HEK293 (cell line): Measurements from ENCODE around the gene IKZF1.

Experiments
- CTCF ChIA-PET: fragments of 350-600 bp; formaldehyde crosslinking; extraction: SDS; loops from one replicate; lab custom pipeline; 2021; ENCODE audit warnings: antibody characterized with exemption; lab: Yijun Ruan, JAX
- POLR2A ChIA-PET: fragments of 300-600 bp; formaldehyde crosslinking; extraction: SDS; loops from one replicate; lab custom pipeline; 2020; ENCODE audit warnings: antibody characterized with exemption, inconsistent platforms; lab: Yijun Ruan, JAX
- H3K27ac ChIP-seq: fragments of 200-500 bp; sonication (Bioruptor generic); 2 replicates; pipeline ENCODE4 v1.5.1; 2014; ENCODE audit warnings: low read depth, low read length, control low read depth, inconsistent platforms; ENCODE audit errors: extremely low read depth
- H3K36me3 ChIP-seq, 2 experiments: fragments of 200-500 bp in 1 of 2; sonication (Bioruptor generic) in 1 of 2; 1 replicate in 1 of 2; 2 replicates in 1 of 2; pipeline ENCODE4 v1.5.1; 2014 to 2017; ENCODE audit warnings: inconsistent platforms in 2 of 2, low read length in 2 of 2; ENCODE audit not compliant: control insufficient read depth in 2 of 2, insufficient read depth in 1 of 2
- H3K4me1 ChIP-seq: fragments of 200-500 bp; sonication (Bioruptor generic); 2 replicates; pipeline ENCODE4 v1.5.1; 2014; ENCODE audit warnings: mild to moderate bottlenecking, low read length, inconsistent platforms; ENCODE audit not compliant: control insufficient read depth, insufficient read depth
- H3K4me3 ChIP-seq: 2 replicates; pipeline ENCODE4 v1.5.1; 2011; ENCODE audit warnings: low read depth, mild to moderate bottlenecking, control low read depth, low read length, moderate library complexity
- H3K9me3 ChIP-seq: fragments of 200-500 bp; sonication (Bioruptor generic); 2 replicates; pipeline ENCODE4 v1.5.1; 2014; ENCODE audit warnings: low read depth, low read length, inconsistent platforms; ENCODE audit not compliant: control insufficient read depth, insufficient read depth
- AEBP2 ChIP-seq: fragments of 450-650 bp; formaldehyde crosslinking; IDR thresholded peaks from 2 replicates; pipeline ENCODE4 v1.5.1; 2016; ENCODE audit warnings: missing biosample characterization, missing genetic modification characterization, borderline replicate concordance
- EGR2 ChIP-seq: fragments of 450-650 bp; formaldehyde crosslinking; IDR thresholded peaks from 2 replicates; pipeline ENCODE4 v1.5.1; 2016; ENCODE audit warnings: low read depth, missing biosample characterization, missing genetic modification characterization
- KLF10 ChIP-seq: fragments of 450-650 bp; IDR thresholded peaks from 2 replicates; pipeline ENCODE4 v1.5.1; 2018; ENCODE audit warnings: missing biosample characterization, mild to moderate bottlenecking, missing genetic modification characterization
- REPIN1 ChIP-seq: fragments of 450-650 bp; formaldehyde crosslinking; IDR thresholded peaks from 2 replicates; pipeline ENCODE4 v1.5.1; 2017; ENCODE audit warnings: missing biosample characterization, missing genetic modification characterization, low read depth
- TRIM28 ChIP-seq: IDR thresholded peaks from 2 replicates; pipeline ENCODE4 v1.6.1; 2011; ENCODE audit warnings: low read length, control low read depth, borderline replicate concordance
- WT1 ChIP-seq: fragments of 450-650 bp; formaldehyde crosslinking; IDR thresholded peaks from 2 replicates; pipeline ENCODE4 v1.5.1; 2016; ENCODE audit warnings: missing biosample characterization, missing genetic modification characterization
- ZBTB48 ChIP-seq: fragments of 450-650 bp; formaldehyde crosslinking; IDR thresholded peaks from 2 replicates; pipeline ENCODE4 v1.5.1; 2016; ENCODE audit warnings: missing biosample characterization, missing genetic modification characterization
- ZBTB7A ChIP-seq: fragments of 450-650 bp; formaldehyde crosslinking; IDR thresholded peaks from 2 replicates; pipeline ENCODE4 v1.5.1; 2016; ENCODE audit warnings: low read depth, missing biosample characterization, missing genetic modification characterization
- ZFP37 ChIP-seq: fragments of 450-650 bp; formaldehyde crosslinking; IDR thresholded peaks from 2 replicates; pipeline ENCODE4 v1.5.1; 2016; ENCODE audit warnings: missing biosample characterization, missing genetic modification characterization
- ZIC2 ChIP-seq: fragments of 450-650 bp; formaldehyde crosslinking; IDR thresholded peaks from 2 replicates; pipeline ENCODE4 v1.5.1; 2016; ENCODE audit warnings: missing biosample characterization, missing genetic modification characterization
- ZNF24 ChIP-seq: fragments of 450-650 bp; formaldehyde crosslinking; IDR thresholded peaks from 2 replicates; pipeline ENCODE4 v1.5.1; 2016; ENCODE audit warnings: missing biosample characterization, missing genetic modification characterization
- ZNF341 ChIP-seq: fragments of 450-650 bp; formaldehyde crosslinking; IDR thresholded peaks from 2 replicates; pipeline ENCODE4; 2016; ENCODE audit warnings: low read depth, missing biosample characterization, missing genetic modification characterization
- ZNF416 ChIP-seq: fragments of 450-650 bp; formaldehyde crosslinking; IDR thresholded peaks from 2 replicates; pipeline ENCODE4 v1.5.1; 2016; ENCODE audit warnings: missing biosample characterization, missing genetic modification characterization
- ZNF426 ChIP-seq: fragments of 450-650 bp; formaldehyde crosslinking; IDR thresholded peaks from 2 replicates; pipeline ENCODE4 v1.5.1; 2017; ENCODE audit warnings: missing biosample characterization, missing genetic modification characterization, mild to moderate bottlenecking, inconsistent platforms, moderate library complexity
- ZNF488 ChIP-seq: fragments of 450-650 bp; formaldehyde crosslinking; IDR thresholded peaks from 2 replicates; pipeline ENCODE4 v1.5.1; 2016; ENCODE audit warnings: missing biosample characterization, missing genetic modification characterization
- ZNF513 ChIP-seq: fragments of 450-650 bp; IDR thresholded peaks from 2 replicates; pipeline ENCODE4 v1.5.1; 2018; ENCODE audit warnings: missing biosample characterization, missing genetic modification characterization
- ZNF548 ChIP-seq: fragments of 450-650 bp; formaldehyde crosslinking; IDR thresholded peaks from 2 replicates; pipeline ENCODE4 v1.5.1; 2016; ENCODE audit warnings: missing biosample characterization, missing genetic modification characterization
- ZNF623 ChIP-seq: fragments of 450-650 bp; formaldehyde crosslinking; IDR thresholded peaks from 2 replicates; pipeline ENCODE4 v1.5.1; 2016; ENCODE audit warnings: missing biosample characterization, missing genetic modification characterization
- ZNF629 ChIP-seq: fragments of 450-650 bp; formaldehyde crosslinking; IDR thresholded peaks from 2 replicates; pipeline ENCODE4 v1.5.1; 2017; ENCODE audit warnings: missing biosample characterization, missing genetic modification characterization
- ZNF658 ChIP-seq: fragments of 450-650 bp; formaldehyde crosslinking; IDR thresholded peaks from 2 replicates; pipeline ENCODE4; 2016; ENCODE audit warnings: missing biosample characterization, missing genetic modification characterization
- ZNF670 ChIP-seq: fragments of 450-650 bp; formaldehyde crosslinking; IDR thresholded peaks from 2 replicates; pipeline ENCODE4 v1.5.1; 2016; ENCODE audit warnings: missing biosample characterization, missing genetic modification characterization, low read depth
- ZNF701 ChIP-seq: fragments of 450-650 bp; formaldehyde crosslinking; IDR thresholded peaks from 2 replicates; pipeline ENCODE4 v1.5.1; 2016; ENCODE audit warnings: missing biosample characterization, missing genetic modification characterization
- ZNF747 ChIP-seq: fragments of 450-650 bp; formaldehyde crosslinking; IDR thresholded peaks from 2 replicates; pipeline ENCODE4 v1.5.1; 2016; ENCODE audit warnings: missing biosample characterization, missing genetic modification characterization
- ZNF768 ChIP-seq: fragments of 450-650 bp; formaldehyde crosslinking; IDR thresholded peaks from 2 replicates; pipeline ENCODE4 v1.5.1; 2018; ENCODE audit warnings: missing biosample characterization, mild to moderate bottlenecking, missing genetic modification characterization
- ZNF792 ChIP-seq: fragments of 450-650 bp; formaldehyde crosslinking; IDR thresholded peaks from 2 replicates; pipeline ENCODE4 v1.5.1; 2016; ENCODE audit warnings: missing biosample characterization, missing genetic modification characterization
- ZNF843 ChIP-seq: fragments of 450-650 bp; formaldehyde crosslinking; IDR thresholded peaks from 2 replicates; pipeline ENCODE4 v1.5.1; 2016; ENCODE audit warnings: missing biosample characterization, missing genetic modification characterization
- ZSCAN16 ChIP-seq: fragments of 450-650 bp; formaldehyde crosslinking; IDR thresholded peaks from 2 replicates; pipeline ENCODE4 v1.5.1; 2016; ENCODE audit warnings: missing biosample characterization, missing genetic modification characterization
- ZSCAN30 ChIP-seq: fragments of 450-650 bp; IDR thresholded peaks from 2 replicates; pipeline ENCODE4 v1.5.1; 2018; ENCODE audit warnings: missing biosample characterization, mild to moderate bottlenecking, missing genetic modification characterization, moderate library complexity

The IKZF1 gene

GRCh38 chr7:50329775-50330174 is 25.3 kb downstream of the IKZF1 start:
- H3K36me3 ChIP-seq = no peaks in the 10 kb centered on the region
- TF ChIP-seq TRIM28 (no peak), ZNF426 (tag by site-specific recombination) (no peak), ZBTB48 (no peak), ZNF24 (tag by site-specific recombination) (no peak), ZNF513 (tag by site-specific recombination) (no peak), ZNF658 (tag by site-specific recombination) (no peak), ZIC2 (no peak), EGR2 (no peak), ZBTB7A (tag by site-specific recombination) (no peak), ZNF768 (tag by site-specific recombination) (no peak), ZNF792 (tag by site-specific recombination) (no peak)
- no peak overlapping the region for H3K27ac ChIP-seq
- CTCF ChIA-PET = no interaction called here
- POLR2A ChIA-PET = no interaction called here
- no peaks in the 10 kb centered on the region for H3K4me1 ChIP-seq
- no peaks in the 10 kb centered on the region for H3K9me3 ChIP-seq
- H3K4me3 ChIP-seq = no peak overlapping the region

- TF ChIP-seq ZFP37 = no peak
- no peak for TF ChIP-seq ZSCAN16 (tag by site-specific recombination)
- no peak for TF ChIP-seq ZNF701 (tag by site-specific recombination)
- no peak for TF ChIP-seq ZNF341 (tag by site-specific recombination)
- TF ChIP-seq AEBP2 = no peak
- no peak for TF ChIP-seq ZNF24 (tag by site-specific recombination)
- no peak for TF ChIP-seq ZNF670 (tag by site-specific recombination)
- TF ChIP-seq ZNF843 (tag by site-specific recombination) = no peak
- TF ChIP-seq ZNF416 (tag by site-specific recombination) = no peak
- TF ChIP-seq WT1 (tag by site-specific recombination) = no peak
- TF ChIP-seq ZNF488 (tag by site-specific recombination) = no peak
- no peak for TF ChIP-seq ZNF548
- TF ChIP-seq ZSCAN30 (tag by site-specific recombination) = no peak
- no peak for TF ChIP-seq KLF10
- TF ChIP-seq ZNF747 (tag by site-specific recombination) = no peak
- no peak for TF ChIP-seq ZNF629 (tag by site-specific recombination)
- TF ChIP-seq ZNF623 (tag by site-specific recombination) = no peak
- TF ChIP-seq ZIC2 = no peak
- no peak for TF ChIP-seq ZNF513 (tag by site-specific recombination)
- no peak for TF ChIP-seq REPIN1 (tag by site-specific recombination)
- CTCF ChIA-PET = no interaction called here
- no peak overlapping the region for H3K4me3 ChIP-seq
- H3K9me3 ChIP-seq = no peaks in the 10 kb centered on the region
- H3K36me3 ChIP-seq = no peaks in the 10 kb centered on the region
- POLR2A ChIA-PET = no interaction called here
- no peaks in the 10 kb centered on the region for H3K4me1 ChIP-seq
- H3K27ac ChIP-seq = no peak overlapping the region
Measured at GRCh38 chr7:50330254-50330653, 25.7 kb downstream of the IKZF1 start.
